ENCODE results near the gene FGD4. TPM values are rescaled to one million over a fixed set of nuclear protein-coding genes. Genes with fewer than 3 reads are reported as not detected.

FGD4 gene
- total and polyA plus RNA-seq, 2 of the 4 experiments (the other 2 are of a cell fraction), result 2.1 to 8.8 TPM

GRCh38 chr12:32586390-32586789, 187.0 kb downstream of the FGD4 start:
- Histone ChIP-seq H3K9me1 (ENCODE audit: insufficient read depth, low read length) (peaks cover 28% of the 10 kb centered on the region), H3K9ac (ENCODE audit: low read depth, low read length) (no peak overlapping the region), H3K27ac (ENCODE audit: insufficient read depth, low read length) (no peak overlapping the region), H4K20me1 (ENCODE audit: insufficient read depth, low read length) (peaks cover 15% of the 10 kb centered on the region; the same call in 1 of the 2 replicates), H3K18ac (ENCODE audit: low read depth, low read length) (no peak overlapping the region), H2BK15ac (ENCODE audit: low read depth, low read length) (no peak overlapping the region), H3K9me3 (ENCODE audit: control insufficient read depth, insufficient read depth, low read length) (no peaks in the 10 kb centered on the region), H3K4me2 (ENCODE audit: low read depth, low read length) (no peak overlapping the region), H3K36me3 (ENCODE audit: control insufficient read depth, insufficient read depth, low read length) (peaks cover 7% of the 10 kb centered on the region; the same call in 1 of the 2 replicates), H3K4me3 (ENCODE audit: insufficient read depth, low read depth, low read length) (no peak overlapping the region), H2BK120ac (ENCODE audit: low read depth, low read length) (no peak overlapping the region), H3K79me1 (ENCODE audit: low read depth in 1 of 2, low read length in 2 of 2) (peaks cover 5 to 46% of the 10 kb centered on the region in 2 experiments), H4K5ac (ENCODE audit: low read depth, low read length) (no peak overlapping the region), H2BK20ac (ENCODE audit: low read depth, low read length) (no peak overlapping the region), H3K23ac (ENCODE audit: low read depth, low read length) (no peak overlapping the region), H3K27me3 (ENCODE audit: control insufficient read depth, insufficient read depth, low read length) (no peaks in the 10 kb centered on the region), H3K4ac (ENCODE audit: low read depth, low read length) (peak overlapping the region; percentile 15; the same call in 1 of the 2 replicates), H4K91ac (ENCODE audit: insufficient read depth, low read depth, low read length) (no peak overlapping the region), H2AK9ac (replicated peaks; ENCODE audit: low read depth, low read length, poor library complexity) (no peak overlapping the region), H2AK5ac (ENCODE audit: low read depth, low read length) (no peak overlapping the region; the same call in 1 of the 2 replicates), H3K4me1 (ENCODE audit: control insufficient read depth, insufficient read depth, low read length) (peaks cover 13% of the 10 kb centered on the region), H3K14ac (replicated peaks; ENCODE audit: low read depth, low read length) (no peak overlapping the region), H2AFZ (replicated peaks; ENCODE audit: low read length, poor library complexity) (no peak overlapping the region), H4K8ac (ENCODE audit: low read depth in 2 of 2, low read length in 2 of 2) (no peak overlapping the region), H3K56ac (ENCODE audit: extremely low read depth, insufficient read depth, low read length) (no peak overlapping the region), H2BK5ac (ENCODE audit: low read depth, low read length, poor library complexity, severe bottlenecking) (no peak overlapping the region)
- no peak for ATAC-seq (ENCODE audit: low read depth)
- ChIA-PET POLR2A (ENCODE audit: unreplicated experiment) (no interaction called here), CTCF (no interaction called here)
- intact Hi-C loops (cut with micrococcal nuclease), result no loop called here
- 0% methylated on average over 1 of the region's 2 CpGs; no CpG with 5 or more reads in 1 of the 2 experiments for WGBS, 2 experiments (ENCODE audit: extremely low coverage in 2 of 2, insufficient read length in 1 of 2)
- in situ Hi-C loops (cut with MboI; ENCODE audit: low sequenced_read_pairs), result no loop called here
- DNase-seq, result peak; percentile 54
- dilution Hi-C loops (cut with HindIII; ENCODE audit: low sequenced_read_pairs, unreplicated experiment), result no loop called here
- TF ChIP-seq BHLHE40 (IDR thresholded peaks at IDR 0.05; ENCODE audit: low read depth, low read length) (peak; percentile 14; the same call in 1 of the 2 replicates), RCOR1 (IDR thresholded peaks at IDR 0.05; ENCODE audit: insufficient replicate concordance, low read length) (no peak), CHD1 (IDR thresholded peaks at IDR 0.05; ENCODE audit: low read depth, low read length) (no peak), USF2 (IDR thresholded peaks at IDR 0.05; ENCODE audit: low read depth, low read length) (peak; percentile 51; the same call in 1 of the 2 replicates)
- BruUV-seq (replicated peaks), result no TSS peak

All from IMR-90 (cell line).